Omental fat pad (tissue), 4 donors: ENCODE data around the gene TPX2. TPM values are rescaled to one million over a fixed set of nuclear protein-coding genes. Genes with fewer than 3 reads are reported as not detected.
"Not testable (repeated sequence)": the region's sequence is repeated elsewhere in the genome, so short reads cannot be mapped to it uniquely, and the experiment has no call there.

Source experiments
- ATAC-seq: fragments of 150-250 bp; one replicate; pipeline ENCODE4 v1.9.1; 2016; ENCODE audit warnings: mild to moderate bottlenecking, moderate library complexity; ENCODE audit not compliant: low FRiP score
- DNase-seq: peaks from one replicate; pipeline ENCODE4 v3.0.0-alpha.2; 2019; ENCODE audit warnings: low spot score
- total RNA-seq, 4 donors: library from RNA; depleted of rRNA; stranded (reverse); fragments of >200 nt; gene quantifications; one replicate each; pipeline ENCODE4 v1.1.0, GENCODE V29; 2016
- TF ChIP-seq, protein P1 (sequence below), 3 donors: fragments of 450-650 bp; IDR thresholded peaks; one replicate each; pipeline ENCODE4 v1.5.1; 2016 to 2017; ENCODE audit warnings: antibody characterized with exemption in 3 of 3, mild to moderate bottlenecking in 3 of 3, moderate library complexity in 2 of 3

TPX2 gene
- total RNA-seq, 4 donors from 2014 or later, result 0.82 to 4.8 (median 0.97) TPM

DNA sequence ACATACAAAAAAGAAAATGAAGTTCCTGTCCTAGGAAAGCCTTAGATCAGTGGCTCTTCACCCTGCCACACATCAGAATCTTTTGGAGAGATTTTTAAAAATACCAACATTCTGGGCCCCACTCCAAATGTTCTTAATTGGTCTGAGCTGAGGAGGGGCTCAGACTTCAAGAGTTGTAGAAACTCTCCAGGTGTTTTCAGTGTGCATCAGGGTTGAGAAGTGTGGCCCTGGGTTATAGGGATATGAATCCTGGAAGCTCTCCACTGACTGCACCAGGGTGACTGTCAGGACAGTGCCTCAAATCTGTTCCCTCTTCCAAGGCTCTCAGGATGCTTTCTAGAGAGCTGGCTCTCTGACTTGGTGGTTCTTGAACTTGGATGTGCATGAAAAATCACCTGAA, 74.5 kb downstream of the TPX2 start:
- DNase-seq (no peak), ATAC-seq (no peak)

GRCh38 chr20:31814142-31814541, 75.1 kb downstream of the TPX2 start:
- ATAC-seq, DNase-seq: not testable (repeated sequence)

More for the DNA sequence above, 74.5 kb downstream of the TPX2 start:
- TF ChIP-seq, protein P1, sequence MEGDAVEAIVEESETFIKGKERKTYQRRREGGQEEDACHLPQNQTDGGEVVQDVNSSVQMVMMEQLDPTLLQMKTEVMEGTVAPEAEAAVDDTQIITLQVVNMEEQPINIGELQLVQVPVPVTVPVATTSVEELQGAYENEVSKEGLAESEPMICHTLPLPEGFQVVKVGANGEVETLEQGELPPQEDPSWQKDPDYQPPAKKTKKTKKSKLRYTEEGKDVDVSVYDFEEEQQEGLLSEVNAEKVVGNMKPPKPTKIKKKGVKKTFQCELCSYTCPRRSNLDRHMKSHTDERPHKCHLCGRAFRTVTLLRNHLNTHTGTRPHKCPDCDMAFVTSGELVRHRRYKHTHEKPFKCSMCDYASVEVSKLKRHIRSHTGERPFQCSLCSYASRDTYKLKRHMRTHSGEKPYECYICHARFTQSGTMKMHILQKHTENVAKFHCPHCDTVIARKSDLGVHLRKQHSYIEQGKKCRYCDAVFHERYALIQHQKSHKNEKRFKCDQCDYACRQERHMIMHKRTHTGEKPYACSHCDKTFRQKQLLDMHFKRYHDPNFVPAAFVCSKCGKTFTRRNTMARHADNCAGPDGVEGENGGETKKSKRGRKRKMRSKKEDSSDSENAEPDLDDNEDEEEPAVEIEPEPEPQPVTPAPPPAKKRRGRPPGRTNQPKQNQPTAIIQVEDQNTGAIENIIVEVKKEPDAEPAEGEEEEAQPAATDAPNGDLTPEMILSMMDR (IDR thresholded peaks at IDR 0.05), result no peak

- TF ChIP-seq, protein P1 (IDR thresholded peaks at IDR 0.05), result no peak
- no peak for DNase-seq
Measured at GRCh38 chr20:31815408-31816188, 76.5 kb downstream of the TPX2 start.

DNA sequence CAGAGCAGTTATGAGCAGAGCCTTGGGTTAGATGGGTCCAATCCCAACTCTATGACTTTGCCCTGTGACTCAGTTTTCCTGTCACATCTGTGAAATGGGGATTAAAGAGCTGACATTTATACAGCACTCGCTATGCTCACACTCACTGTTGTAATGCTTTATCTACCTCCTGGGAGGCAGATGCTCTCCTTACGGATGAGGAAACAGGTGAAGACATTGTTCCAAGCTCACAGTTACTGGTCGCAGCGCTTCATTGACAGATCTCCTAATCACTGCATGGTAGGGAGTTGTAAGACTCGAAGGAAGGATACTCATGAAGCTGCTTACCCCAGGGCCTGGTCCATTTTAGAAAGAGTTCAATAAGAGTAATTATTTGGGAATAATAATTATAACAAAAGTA, 77.1 kb downstream of the TPX2 start:
- DNase-seq, result no peak
- ATAC-seq, result no peak
- TF ChIP-seq, protein P1 (IDR thresholded peaks at IDR 0.05), result no peak

More at GRCh38 chr20:31815408-31816188, 76.5 kb downstream of the TPX2 start:
- peak; percentile 58 for ATAC-seq

DNA sequence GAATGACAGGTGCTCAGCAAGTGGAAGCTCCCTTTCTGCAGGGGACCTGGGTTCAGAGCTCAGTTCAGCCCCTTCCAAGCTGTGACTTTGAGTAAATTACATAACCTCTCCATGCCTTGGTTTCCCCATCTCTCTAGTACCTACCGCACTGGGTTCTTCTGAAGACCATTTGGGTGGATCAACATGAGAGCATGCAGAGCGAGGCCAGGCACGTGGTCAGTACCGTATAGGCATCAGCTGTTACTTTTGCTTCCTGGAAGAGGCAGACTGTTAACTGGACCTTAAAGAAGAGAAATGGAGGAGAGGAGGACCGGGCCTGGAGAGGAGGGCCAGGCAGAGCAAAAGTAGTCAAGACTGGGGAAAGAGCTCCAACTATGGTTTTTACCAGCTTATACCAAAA, 78.4 kb downstream of the TPX2 start:
- no peak for ATAC-seq
- TF ChIP-seq, protein P1 (IDR thresholded peaks at IDR 0.05), result no peak
- no peak for DNase-seq

GRCh38 chr20:31818376-31818908, 79.4 kb downstream of the TPX2 start:
- TF ChIP-seq, protein P1 (IDR thresholded peaks at IDR 0.05), result no peak
- no peak for ATAC-seq
- DNase-seq, result no peak

DNA sequence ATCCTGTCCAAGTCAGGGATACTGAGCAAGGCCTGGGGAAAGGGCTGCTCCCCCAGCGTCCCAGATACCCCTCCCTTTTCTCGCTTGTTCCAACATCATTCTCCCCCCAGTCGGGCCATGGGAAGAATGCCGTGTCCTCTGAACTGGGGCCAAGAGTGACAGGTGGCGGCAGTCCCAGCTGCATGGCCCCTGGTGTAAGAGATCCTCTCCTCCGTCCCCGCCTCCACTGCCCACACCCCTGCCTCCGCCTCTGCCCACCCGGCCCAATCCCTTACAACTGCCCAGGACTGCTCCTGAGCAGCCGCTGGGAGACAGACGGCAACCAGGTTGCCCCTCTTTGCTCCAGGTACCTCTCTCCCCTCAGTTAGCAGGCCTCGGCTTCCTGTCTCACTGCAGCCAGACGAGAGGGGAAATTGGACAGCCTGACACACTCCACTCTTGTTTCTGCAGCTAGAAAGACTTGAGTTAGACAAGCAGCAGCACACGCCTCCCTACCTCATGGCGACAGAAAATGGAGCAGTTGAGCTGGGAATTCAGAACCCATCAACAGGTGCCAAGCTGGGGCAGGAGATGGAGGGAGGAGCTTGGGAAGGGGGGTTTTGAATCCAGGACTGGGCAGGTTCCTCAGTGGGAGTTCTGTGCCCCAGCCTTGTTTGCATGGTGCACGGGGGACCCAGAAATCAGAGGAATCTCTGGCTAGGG, 80.1 kb downstream of the TPX2 start, which contains the start of gene MYLK2:
MYLK2 (plus strand) TSS at position 274 of the 702 bp plus-strand sequence; CDS start at position 499, 225 bp downstream.
- TF ChIP-seq, protein P1 (IDR thresholded peaks at IDR 0.05), result no peak
- ATAC-seq, result no peak
- no peak for DNase-seq
